Stimulated activated memory B cell treated with anti-CD40 and anti-IgM and Interleukin-4, amounts not matched to agents 10 μg/mL and 1 μg/mL and 100 μg/mL, for 72 hours (primary cell): Measurements from ENCODE around the gene FBXW7.
A peak's percentile ranks its signal among the peaks of the same experiment; 100 is the strongest.
"Not testable (repeated sequence)": the region's sequence is repeated elsewhere in the genome, so short reads cannot be mapped to it uniquely, and the experiment has no call there.

Source experiments
- ATAC-seq: fragments of 150-1000 bp; cut with Tn5 transposase; 2 replicates; pipeline ENCODE4 v1.10.0; 2021
- H3K27ac Mint-ChIP-seq: one replicate; pipeline ENCODE4 v1.8.0; 2022; ENCODE audit warnings: mild to moderate bottlenecking, mixed read lengths
- H3K27me3 Mint-ChIP-seq: one replicate; pipeline ENCODE4 v1.8.0; 2022; ENCODE audit warnings: mixed read lengths
- H3K36me3 Mint-ChIP-seq: one replicate; pipeline ENCODE4 v1.8.0; 2022; ENCODE audit warnings: mixed read lengths
- H3K4me1 Mint-ChIP-seq: one replicate; pipeline ENCODE4 v1.8.0; 2022; ENCODE audit warnings: mixed read lengths
- H3K4me3 Mint-ChIP-seq: one replicate; pipeline ENCODE4 v1.8.0; 2022; ENCODE audit warnings: mild to moderate bottlenecking, moderate library complexity, mixed read lengths
- H3K9me3 Mint-ChIP-seq: one replicate; pipeline ENCODE4 v1.8.0; 2022; ENCODE audit warnings: mixed read lengths

The FBXW7 gene

DNA sequence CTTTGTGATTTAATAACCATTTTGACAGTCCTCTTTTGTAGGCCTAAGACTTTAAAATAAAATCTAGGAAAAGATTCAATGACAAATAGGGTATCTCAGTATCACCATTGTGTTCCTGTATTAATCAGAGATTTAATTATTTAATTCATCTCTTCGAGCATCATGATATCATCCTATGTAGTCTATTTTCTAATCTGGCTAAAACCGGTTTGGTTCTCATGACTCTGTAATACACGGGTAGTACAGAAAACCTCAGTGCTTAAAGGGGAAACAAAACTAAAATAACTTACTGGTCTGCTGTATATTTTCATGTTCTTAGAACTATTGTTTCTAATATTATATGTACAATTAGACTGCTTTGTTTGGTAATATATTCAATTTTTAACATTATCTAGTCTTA, 23.7 kb upstream of the FBXW7 start:
- Mint-ChIP-seq H3K36me3 (no peaks in the 10 kb centered on the region), H3K9me3 (no peaks in the 10 kb centered on the region), H3K27me3 (no peaks in the 10 kb centered on the region), H3K4me1 (peaks cover 67% of the 10 kb centered on the region), H3K4me3 (no peak overlapping the region), H3K27ac (no peak overlapping the region)
- ATAC-seq = peak; percentile 58

DNA sequence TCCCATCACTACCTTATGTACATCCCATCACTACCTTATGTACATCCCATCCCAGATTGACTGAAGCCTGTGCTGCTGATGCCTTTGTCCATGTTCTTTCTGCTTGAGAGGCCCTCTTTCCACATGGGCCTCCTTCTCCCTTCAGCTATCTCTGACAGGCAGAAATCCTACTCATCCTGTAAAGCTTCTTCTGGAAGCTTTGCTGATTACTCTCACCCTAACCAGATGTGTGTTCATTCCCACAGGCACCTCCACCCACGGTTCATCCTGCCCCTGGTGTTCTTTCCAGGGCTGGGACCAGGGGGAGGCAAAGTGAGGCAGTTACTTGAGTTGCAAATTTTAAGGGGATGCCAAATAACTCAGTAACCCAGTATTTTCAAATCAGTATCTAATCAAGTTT, 22.5 kb upstream of the FBXW7 start:
- no peak for ATAC-seq
- Mint-ChIP-seq H3K27me3 (no peaks in the 10 kb centered on the region), H3K36me3 (no peaks in the 10 kb centered on the region), H3K9me3 (no peaks in the 10 kb centered on the region), H3K27ac (peak overlapping the region; percentile 19), H3K4me1 (peaks cover 78% of the 10 kb centered on the region), H3K4me3 (no peak overlapping the region)

DNA sequence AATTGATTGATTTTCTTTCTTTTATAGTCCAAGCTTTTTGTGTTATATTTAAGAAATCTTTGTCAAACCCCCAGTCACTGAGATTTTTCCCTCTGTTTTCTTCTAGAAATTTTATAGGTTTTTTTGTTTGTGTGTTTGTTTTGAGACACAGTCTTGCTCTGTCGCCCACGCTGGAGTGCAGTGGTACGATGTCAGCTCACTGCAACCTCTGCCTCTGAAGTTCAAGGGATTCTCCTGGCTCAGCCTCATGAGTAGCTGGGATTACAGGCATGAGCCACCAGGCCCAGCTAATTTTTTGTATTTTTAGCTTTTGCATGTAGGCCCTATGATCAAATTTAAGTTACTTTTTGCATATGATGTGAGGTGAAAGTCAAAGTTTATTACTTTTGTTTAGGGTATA, 20.9 kb upstream of the FBXW7 start:
- peak overlapping the region; percentile 84 for H3K4me3 Mint-ChIP-seq
- no peaks in the 10 kb centered on the region for H3K36me3 Mint-ChIP-seq
- no peaks in the 10 kb centered on the region for H3K27me3 Mint-ChIP-seq
- ATAC-seq = no peak
- H3K27ac Mint-ChIP-seq = peak overlapping the region; percentile 99
- H3K9me3 Mint-ChIP-seq = no peaks in the 10 kb centered on the region
- peaks cover 78% of the 10 kb centered on the region for H3K4me1 Mint-ChIP-seq

DNA sequence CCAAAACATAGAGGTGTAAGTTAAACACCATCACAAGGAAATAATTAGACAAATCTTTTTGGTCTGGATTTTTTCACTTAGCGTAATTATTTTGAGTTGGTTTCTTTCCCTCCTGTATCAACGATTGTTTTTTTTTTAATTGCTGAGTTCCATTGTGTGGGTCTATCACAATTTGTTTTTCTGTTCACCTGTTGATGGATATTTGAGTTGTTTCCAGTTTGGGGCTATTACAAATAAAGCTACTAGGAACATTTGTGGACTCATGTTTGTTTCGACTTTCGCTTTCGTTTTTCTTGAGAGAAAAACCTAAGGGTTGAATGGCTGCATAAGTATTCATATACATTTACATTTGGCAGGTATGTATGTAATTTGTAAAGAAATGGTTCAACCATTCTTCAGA, 20.4 kb upstream of the FBXW7 start:
- Mint-ChIP-seq H3K36me3 (no peaks in the 10 kb centered on the region), H3K27me3 (no peaks in the 10 kb centered on the region), H3K4me1 (peaks cover 79% of the 10 kb centered on the region), H3K4me3 (peak overlapping the region; percentile 84), H3K27ac (peak overlapping the region; percentile 99), H3K9me3 (no peaks in the 10 kb centered on the region)
- ATAC-seq = no peak

DNA sequence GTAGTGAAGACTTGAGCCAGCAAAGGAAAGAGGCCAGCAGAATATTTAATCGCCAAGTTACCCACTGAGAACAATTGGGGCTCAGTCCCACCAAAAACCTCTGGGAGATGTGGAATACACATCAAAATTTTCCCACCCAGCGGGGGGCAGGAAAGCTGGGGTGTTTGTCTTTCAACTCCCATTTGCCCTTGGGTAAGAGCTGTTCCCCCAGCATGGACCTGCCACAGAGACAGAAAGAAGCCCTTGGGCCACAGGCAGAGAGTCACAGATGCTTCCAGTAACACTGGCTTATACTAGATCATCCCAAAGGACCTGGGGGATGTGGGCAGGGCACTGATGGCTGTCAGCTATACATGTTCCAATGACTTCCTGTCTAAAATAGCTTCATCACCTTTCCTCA, 18.9 kb upstream of the FBXW7 start:
- no peak for ATAC-seq
- H3K9me3 Mint-ChIP-seq = no peaks in the 10 kb centered on the region

DNA sequence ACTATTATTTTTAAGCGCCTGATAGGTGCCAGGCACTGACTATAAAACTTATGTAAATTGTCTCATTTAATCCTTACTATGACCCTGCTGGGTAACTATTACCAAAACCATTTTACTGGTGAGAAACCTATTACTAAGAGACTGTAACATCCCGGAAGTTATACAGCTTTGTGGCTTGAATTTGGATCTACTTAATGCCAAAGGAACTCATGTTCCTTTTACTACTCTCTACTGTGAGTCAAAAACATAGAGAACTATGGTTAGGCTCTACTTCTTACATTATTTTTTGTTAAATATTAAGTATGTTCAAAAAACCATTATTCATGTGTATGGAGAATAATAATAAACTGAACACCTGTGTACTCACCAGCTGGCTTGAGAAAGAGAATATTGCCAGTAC, 14.8 kb upstream of the FBXW7 start:
- H3K27ac Mint-ChIP-seq = peak overlapping the region; percentile 99
- not testable (repeated sequence) for ATAC-seq, H3K36me3 Mint-ChIP-seq, H3K27me3 Mint-ChIP-seq, H3K4me3 Mint-ChIP-seq, H3K9me3 Mint-ChIP-seq
- H3K4me1 Mint-ChIP-seq = peaks cover 57% of the 10 kb centered on the region

More for the DNA sequence above, 18.9 kb upstream of the FBXW7 start:
- Mint-ChIP-seq H3K36me3 (no peaks in the 10 kb centered on the region), H3K4me1 (peaks cover 81% of the 10 kb centered on the region), H3K27ac (peak overlapping the region; percentile 99), H3K27me3 (no peaks in the 10 kb centered on the region), H3K4me3 (peak overlapping the region; percentile 40)

DNA sequence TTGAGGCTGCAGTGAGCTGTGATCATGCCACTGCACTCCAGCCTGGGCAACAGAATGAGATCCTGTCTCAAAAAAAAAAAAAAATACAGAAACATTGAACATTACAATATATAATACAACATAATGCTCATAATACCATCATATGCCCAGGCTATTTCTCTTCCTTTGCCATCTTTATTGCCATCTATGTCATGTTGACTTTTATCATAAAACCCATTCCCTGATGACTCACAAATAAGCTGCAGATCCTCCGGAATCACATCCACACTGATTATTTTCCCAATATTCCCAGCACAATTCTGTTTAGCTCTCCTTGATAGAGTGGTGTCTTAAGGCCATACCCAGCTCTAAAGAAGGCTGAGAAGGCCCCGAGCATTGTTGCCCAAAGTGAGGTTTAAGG, 9.2 kb upstream of the FBXW7 start:
- peaks cover 10% of the 10 kb centered on the region for H3K4me1 Mint-ChIP-seq

DNA sequence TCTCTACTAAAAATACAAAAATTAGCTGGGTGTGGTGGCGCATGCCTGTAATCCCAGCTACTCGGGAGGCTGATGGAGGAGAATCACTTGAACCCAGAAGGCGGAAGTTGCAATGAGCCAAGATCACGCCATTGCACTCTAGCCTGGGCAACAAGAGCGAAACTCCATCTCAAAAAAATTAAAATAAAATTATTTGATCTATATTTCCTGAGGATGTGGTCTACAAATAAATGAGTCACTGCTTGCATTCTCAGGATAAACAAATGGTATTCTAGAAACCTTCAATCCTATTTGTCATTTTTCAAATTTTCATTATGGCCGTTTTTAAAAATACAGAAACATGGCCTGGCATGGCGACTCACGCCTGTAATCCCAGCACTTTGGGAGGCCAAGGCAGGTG, 8.6 kb upstream of the FBXW7 start:
- peaks cover 12% of the 10 kb centered on the region for H3K4me1 Mint-ChIP-seq
- H3K27me3 Mint-ChIP-seq, H3K9me3 Mint-ChIP-seq, ATAC-seq, H3K4me3 Mint-ChIP-seq, H3K36me3 Mint-ChIP-seq, H3K27ac Mint-ChIP-seq: not testable (repeated sequence)

More for the DNA sequence above, 9.2 kb upstream of the FBXW7 start:
- no peaks in the 10 kb centered on the region for H3K9me3 Mint-ChIP-seq
- ATAC-seq = no peak
- peaks cover 9% of the 10 kb centered on the region for H3K36me3 Mint-ChIP-seq
- H3K27me3 Mint-ChIP-seq = no peaks in the 10 kb centered on the region
- no peak overlapping the region for H3K4me3 Mint-ChIP-seq
- H3K27ac Mint-ChIP-seq = no peak overlapping the region

DNA sequence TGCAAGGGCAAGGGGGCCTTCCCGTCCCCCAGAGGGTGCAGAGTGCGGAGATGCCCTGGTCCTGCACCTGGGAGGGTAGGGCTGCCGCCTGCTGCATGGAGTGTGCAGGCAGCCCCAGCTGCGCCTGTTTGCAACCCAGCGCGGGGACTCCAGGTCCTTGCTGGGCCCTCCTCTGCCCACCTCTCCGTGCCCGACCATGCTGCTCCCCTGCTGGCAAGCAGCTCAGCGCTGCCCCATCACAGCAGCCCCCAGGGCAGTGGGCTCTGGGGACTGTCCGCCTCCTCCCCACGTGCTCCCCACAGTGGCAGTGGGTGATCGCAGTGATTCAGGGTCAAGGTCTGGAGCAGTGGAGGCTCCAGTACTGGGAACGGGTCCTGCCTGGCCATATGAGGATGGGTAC, 5.0 kb upstream of the FBXW7 start:
- Mint-ChIP-seq H3K27me3 (no peaks in the 10 kb centered on the region), H3K4me1 (peaks cover 38% of the 10 kb centered on the region), H3K4me3 (no peak overlapping the region), H3K27ac (peak overlapping the region; percentile 58), H3K9me3 (no peaks in the 10 kb centered on the region), H3K36me3 (peaks cover 14% of the 10 kb centered on the region)
- ATAC-seq = no peak

DNA sequence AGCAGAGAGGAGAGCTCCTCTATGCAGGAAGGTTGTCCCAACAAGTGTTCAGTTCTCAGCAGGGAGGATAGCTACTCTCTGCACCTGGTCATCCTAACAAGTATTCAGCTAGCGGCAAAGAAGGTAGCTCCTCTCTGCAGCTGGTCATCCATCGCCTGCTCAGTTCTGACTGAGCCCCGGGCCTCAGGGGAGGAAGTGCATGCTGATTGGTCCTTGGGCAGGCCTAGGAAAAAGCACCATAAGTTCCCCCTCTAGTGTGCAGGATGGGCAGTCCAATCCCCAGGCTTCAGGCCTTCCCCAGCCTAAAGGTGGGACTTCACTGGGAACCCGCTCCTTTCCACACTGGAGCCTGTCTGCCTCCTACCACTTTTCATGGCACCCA, 4.4 kb upstream of the FBXW7 start:
- H3K27me3 Mint-ChIP-seq = no peaks in the 10 kb centered on the region
- ATAC-seq = no peak
- no peaks in the 10 kb centered on the region for H3K9me3 Mint-ChIP-seq
- peak overlapping the region; percentile 18 for H3K4me3 Mint-ChIP-seq
- peaks cover 14% of the 10 kb centered on the region for H3K36me3 Mint-ChIP-seq
- H3K27ac Mint-ChIP-seq = peak overlapping the region; percentile 58
- peaks cover 38% of the 10 kb centered on the region for H3K4me1 Mint-ChIP-seq

DNA sequence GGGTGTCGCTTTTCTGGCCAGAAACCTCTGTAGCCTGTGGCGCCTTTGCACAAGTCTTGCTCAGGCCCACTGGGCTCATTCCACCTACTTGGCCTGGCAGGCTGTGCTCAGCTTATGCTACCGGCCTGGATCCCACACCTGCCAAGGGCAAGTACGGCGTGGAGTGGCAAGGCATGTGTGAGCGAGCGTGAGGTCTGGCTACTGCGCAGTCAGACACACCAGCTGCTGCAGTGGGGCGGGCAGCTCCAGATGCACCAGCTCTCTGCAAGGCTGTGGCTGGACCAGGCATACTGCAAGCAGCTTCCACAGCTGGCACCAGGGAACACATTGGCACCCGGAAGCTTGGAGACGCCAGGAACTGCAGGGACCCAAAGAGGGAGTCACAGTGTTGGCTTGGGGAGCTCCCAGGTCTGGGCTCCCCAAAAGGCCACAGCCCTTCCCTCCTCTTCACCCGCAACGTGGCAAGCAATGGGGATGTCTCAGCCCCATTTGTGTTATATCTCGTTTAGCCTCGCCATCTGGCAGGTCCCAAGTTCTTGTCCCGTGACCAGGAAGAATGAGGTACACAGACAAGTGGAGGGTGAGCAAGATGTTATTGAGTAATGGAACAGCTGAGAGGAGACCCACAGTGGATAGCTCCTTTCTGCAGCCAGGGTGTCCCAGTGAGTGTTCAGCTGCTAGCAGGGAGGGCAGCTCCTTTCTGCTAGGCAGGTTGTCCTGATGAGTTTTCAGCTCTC, 3.8 kb upstream of the FBXW7 start:
- Mint-ChIP-seq H3K9me3 (no peaks in the 10 kb centered on the region), H3K27ac (peak overlapping the region; percentile 97), H3K27me3 (no peaks in the 10 kb centered on the region), H3K36me3 (peaks cover 14% of the 10 kb centered on the region), H3K4me3 (peak overlapping the region; percentile 18), H3K4me1 (peaks cover 41% of the 10 kb centered on the region)
- ATAC-seq = no peak

DNA sequence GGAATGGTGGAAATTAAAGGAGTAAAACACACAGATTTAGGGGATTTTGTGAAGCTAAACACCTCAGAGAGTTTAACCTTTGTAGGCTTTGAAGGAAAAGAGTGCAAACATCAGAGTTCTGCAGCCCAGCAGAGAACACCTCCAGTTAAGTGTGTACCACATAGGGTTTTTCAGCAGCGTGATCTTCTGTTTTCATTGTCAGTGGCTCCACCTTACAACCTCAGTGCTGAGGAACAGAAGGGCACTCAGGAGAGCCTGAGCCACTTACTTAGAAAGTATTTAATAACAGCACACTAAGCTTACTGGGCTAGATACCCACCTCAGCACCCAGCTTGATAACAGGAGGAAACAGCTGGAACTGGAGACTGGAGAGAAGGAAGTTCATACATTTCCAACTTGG, 2.0 kb upstream of the FBXW7 start:
- H3K4me1 Mint-ChIP-seq = peaks cover 53% of the 10 kb centered on the region
- H3K36me3 Mint-ChIP-seq = peaks cover 19% of the 10 kb centered on the region
- no peaks in the 10 kb centered on the region for H3K9me3 Mint-ChIP-seq
- peak overlapping the region; percentile 97 for H3K27ac Mint-ChIP-seq
- ATAC-seq = no peak
- H3K27me3 Mint-ChIP-seq = no peaks in the 10 kb centered on the region
- H3K4me3 Mint-ChIP-seq = peak overlapping the region; percentile 100

DNA sequence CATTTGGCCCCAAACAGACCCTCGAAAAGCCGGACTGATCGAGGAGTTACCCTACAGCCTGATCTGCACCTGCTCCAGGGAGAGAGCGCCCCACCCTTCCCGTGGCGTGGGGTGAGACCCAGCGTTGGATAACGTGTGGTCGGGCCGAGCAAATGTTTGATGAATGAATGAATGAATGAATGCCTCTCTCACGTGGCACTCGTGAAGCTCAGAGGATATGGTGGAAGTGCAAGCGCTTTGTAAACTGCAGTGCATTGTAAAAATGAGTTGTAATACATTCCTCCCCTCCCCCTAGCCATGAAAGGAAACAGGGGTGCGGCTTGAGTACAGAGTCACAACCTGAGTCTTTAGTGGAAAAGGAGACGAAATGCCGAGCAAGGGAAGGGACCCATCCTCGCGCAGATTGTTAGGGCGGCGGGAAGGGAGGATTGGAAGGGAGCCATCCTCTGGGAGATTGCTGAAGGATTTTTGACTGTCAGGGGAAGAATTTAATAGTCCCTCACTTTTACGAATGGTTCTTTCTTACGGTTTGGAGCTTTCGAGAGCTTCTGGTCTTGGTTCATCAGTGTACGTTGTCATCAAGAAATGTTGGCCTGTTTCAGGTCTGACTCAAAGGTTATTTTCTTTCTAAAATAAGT, 772 bp upstream of the FBXW7 start:
- ATAC-seq = peak; percentile 72
- peaks cover 31% of the 10 kb centered on the region for H3K36me3 Mint-ChIP-seq
- no peaks in the 10 kb centered on the region for H3K27me3 Mint-ChIP-seq
- H3K27ac Mint-ChIP-seq = peak overlapping the region; percentile 97
- H3K4me1 Mint-ChIP-seq = peaks cover 65% of the 10 kb centered on the region
- no peaks in the 10 kb centered on the region for H3K9me3 Mint-ChIP-seq
- H3K4me3 Mint-ChIP-seq = peak overlapping the region; percentile 100

DNA sequence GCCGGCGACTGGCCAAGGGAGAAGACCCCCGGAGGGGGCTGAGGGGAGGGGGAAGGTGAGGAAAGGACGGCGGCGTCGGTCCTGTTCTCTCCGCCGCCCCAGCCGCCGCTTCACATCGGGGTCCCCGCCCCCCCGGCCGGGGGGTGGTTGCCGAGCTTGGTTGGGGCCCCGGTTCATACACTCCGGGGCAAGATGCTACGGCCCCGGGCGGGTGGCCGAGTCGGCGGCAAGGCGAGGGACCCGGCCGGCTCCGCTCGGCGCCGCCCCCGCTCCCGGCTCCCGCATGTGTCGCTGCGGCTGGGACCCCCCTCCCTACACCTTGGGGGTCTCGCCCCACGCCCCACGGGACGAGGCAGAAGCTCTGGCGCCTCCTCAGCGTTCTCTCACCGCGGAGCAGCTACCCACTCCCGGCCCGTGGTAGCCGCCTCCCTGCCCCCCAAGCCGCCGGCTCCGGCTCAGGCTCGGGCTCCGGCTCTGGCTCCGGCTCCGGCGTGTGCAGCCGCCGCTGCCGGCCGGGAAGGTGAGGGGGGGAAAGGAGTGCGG, 461 bp downstream of the FBXW7 start:
- Mint-ChIP-seq H3K4me3 (peak overlapping the region; percentile 100), H3K4me1 (peaks cover 74% of the 10 kb centered on the region), H3K27ac (peak overlapping the region; percentile 97), H3K27me3 (no peaks in the 10 kb centered on the region), H3K36me3 (peaks cover 32% of the 10 kb centered on the region), H3K9me3 (no peaks in the 10 kb centered on the region)
- peak; percentile 3 for ATAC-seq

DNA sequence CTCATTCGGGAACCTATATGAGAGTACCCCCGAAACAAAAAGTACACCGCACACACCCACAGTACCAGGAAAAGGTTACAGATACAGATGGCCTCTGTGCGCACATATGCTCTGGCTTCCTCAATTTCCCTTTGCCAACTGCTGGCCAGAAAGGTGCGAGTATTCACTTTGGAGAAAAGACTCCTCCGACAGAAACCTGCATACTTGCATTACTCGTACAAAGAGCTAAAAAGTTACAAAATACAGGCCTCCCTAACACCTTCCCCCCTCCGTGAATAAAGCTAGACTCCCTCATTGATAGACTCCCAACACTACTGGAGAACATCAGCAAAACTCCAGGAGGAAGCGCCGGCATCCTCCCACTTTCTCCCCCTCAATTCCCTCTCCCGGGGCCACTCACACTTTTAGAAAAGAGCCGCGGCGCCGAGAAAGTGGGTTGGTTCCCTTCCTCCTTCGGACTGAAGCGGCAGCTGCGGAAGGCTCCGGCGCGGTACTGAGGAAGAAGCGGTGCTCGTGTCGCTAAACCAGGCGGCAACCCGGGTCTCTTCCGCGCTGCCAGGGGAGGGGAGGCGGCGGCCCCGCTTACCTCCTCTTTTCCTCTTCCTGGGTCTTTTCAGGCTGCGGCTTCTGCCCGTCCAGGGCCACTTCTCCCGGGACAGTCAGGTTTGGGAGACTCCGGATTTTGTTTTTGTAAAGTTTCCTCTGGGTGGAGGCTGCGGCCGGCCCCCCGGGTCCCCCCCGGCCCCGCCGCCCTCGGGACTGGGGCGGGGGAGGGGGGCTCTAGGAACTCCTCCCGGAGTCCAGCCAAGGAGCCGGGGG, 1.1 kb downstream of the FBXW7 start:
- Mint-ChIP-seq H3K9me3 (no peaks in the 10 kb centered on the region), H3K36me3 (peaks cover 34% of the 10 kb centered on the region), H3K27ac (peak overlapping the region; percentile 97), H3K27me3 (no peaks in the 10 kb centered on the region), H3K4me3 (peak overlapping the region; percentile 100), H3K4me1 (peaks cover 68% of the 10 kb centered on the region)
- ATAC-seq = peak; percentile 5
